Nucleus accumbens (tissue), 56 donors: ENCODE results near the gene SCUBE2.
"Not testable (repeated sequence)": the region's sequence is repeated elsewhere in the genome, so short reads cannot be mapped to it uniquely, and the experiment has no call there.

Experiments
- DNase-seq, 56 donors: peaks; one replicate each; lab custom pipeline; 2025; lab: John Stamatoyannopoulos, UW

The SCUBE2 gene

GRCh38 chr11:9109858-9110731, 18.7 kb upstream of the SCUBE2 start:
- DNase-seq, result no peak

GRCh38 chr11:9104580-9104979, 13.2 kb upstream of the SCUBE2 start:
- no peak for DNase-seq

GRCh38 chr11:9103542-9104276, 12.3 kb upstream of the SCUBE2 start:
- no peak for DNase-seq

GRCh38 chr11:9099617-9100016, 8.2 kb upstream of the SCUBE2 start:
- DNase-seq, result no peak

GRCh38 chr11:9098455-9098854, 7.1 kb upstream of the SCUBE2 start:
- not testable (repeated sequence) for DNase-seq

- not testable (repeated sequence) for DNase-seq
Observed at GRCh38 chr11:9097186-9097943, 6.0 kb upstream of the SCUBE2 start.

- DNase-seq, result no peak
Observed at GRCh38 chr11:9096427-9096826, 5.0 kb upstream of the SCUBE2 start.

GRCh38 chr11:9095421-9095820, 4.0 kb upstream of the SCUBE2 start:
- no peak for DNase-seq

GRCh38 chr11:9094420-9094819, 3.0 kb upstream of the SCUBE2 start:
- no peak for DNase-seq

GRCh38 chr11:9092853-9093778, 1.7 kb upstream of the SCUBE2 start:
- no peak for DNase-seq

- DNase-seq, result no peak
Observed at GRCh38 chr11:9092072-9092471, 673 bp upstream of the SCUBE2 start.

GRCh38 chr11:9090488-9091043, 833 bp downstream of the SCUBE2 start:
- DNase-seq, result no peak

GRCh38 chr11:9089636-9090035, 1.8 kb downstream of the SCUBE2 start:
- DNase-seq, result no peak

- DNase-seq, result no peak
Observed at GRCh38 chr11:9089061-9089460, 2.3 kb downstream of the SCUBE2 start.

- DNase-seq, result no peak
Observed at GRCh38 chr11:9082575-9082974, 8.8 kb downstream of the SCUBE2 start.

GRCh38 chr11:9081153-9081552, 10.2 kb downstream of the SCUBE2 start:
- DNase-seq, result no peak

- no peak for DNase-seq
Observed at GRCh38 chr11:9078113-9079086, 13.0 kb downstream of the SCUBE2 start.

GRCh38 chr11:9077164-9077563, 14.2 kb downstream of the SCUBE2 start:
- DNase-seq, result no peak
